ENCODE results near the gene TAF12.

GRCh38 chr1:28648008-28648473 lies 5.2 kb upstream of the TAF12 start:
- no peak for TF ChIP-seq CTCF (conservative IDR thresholded peaks at IDR 0.05; ENCODE audit: low read depth, low read length)
- TF ChIP-seq EZH2 (IDR thresholded peaks at IDR 0.05; ENCODE audit: borderline replicate concordance, low read depth, low read length, poor library complexity, severe bottlenecking), result no peak

Data from A673 (cell line).